Epithelial cell of proximal tubule (primary cell): ENCODE measurements around the gene PKM. TPM values are rescaled to one million over a fixed set of nuclear protein-coding genes. Genes with fewer than 3 reads are reported as not detected.

ENCODE experiments used
- DNase-seq: peaks from one replicate; pipeline ENCODE4 v3.0.0-alpha.2; 2011; ENCODE audit warnings: low read depth
- H3K4me3 ChIP-seq: 2 replicates; pipeline ENCODE4 v1.5.1; 2011; ENCODE audit warnings: low read depth, mild to moderate bottlenecking, low read length
- total RNA-seq: library from RNA; depleted of rRNA; stranded (reverse); fragments of >200 nt; gene quantifications from 2 replicates; pipeline ENCODE4 v1.2.3, GENCODE V29; 2015
- TF ChIP-seq, protein P1 (sequence below): conservative IDR thresholded peaks from 2 replicates; pipeline ENCODE4 v1.5.1; 2012; ENCODE audit warnings: low read depth, mild to moderate bottlenecking, low read length

PKM gene
- total RNA-seq, 1 donor from 2014 or later, result 1,902 TPM

- TF ChIP-seq, protein P1, sequence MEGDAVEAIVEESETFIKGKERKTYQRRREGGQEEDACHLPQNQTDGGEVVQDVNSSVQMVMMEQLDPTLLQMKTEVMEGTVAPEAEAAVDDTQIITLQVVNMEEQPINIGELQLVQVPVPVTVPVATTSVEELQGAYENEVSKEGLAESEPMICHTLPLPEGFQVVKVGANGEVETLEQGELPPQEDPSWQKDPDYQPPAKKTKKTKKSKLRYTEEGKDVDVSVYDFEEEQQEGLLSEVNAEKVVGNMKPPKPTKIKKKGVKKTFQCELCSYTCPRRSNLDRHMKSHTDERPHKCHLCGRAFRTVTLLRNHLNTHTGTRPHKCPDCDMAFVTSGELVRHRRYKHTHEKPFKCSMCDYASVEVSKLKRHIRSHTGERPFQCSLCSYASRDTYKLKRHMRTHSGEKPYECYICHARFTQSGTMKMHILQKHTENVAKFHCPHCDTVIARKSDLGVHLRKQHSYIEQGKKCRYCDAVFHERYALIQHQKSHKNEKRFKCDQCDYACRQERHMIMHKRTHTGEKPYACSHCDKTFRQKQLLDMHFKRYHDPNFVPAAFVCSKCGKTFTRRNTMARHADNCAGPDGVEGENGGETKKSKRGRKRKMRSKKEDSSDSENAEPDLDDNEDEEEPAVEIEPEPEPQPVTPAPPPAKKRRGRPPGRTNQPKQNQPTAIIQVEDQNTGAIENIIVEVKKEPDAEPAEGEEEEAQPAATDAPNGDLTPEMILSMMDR, result no peak
- DNase-seq, result no peak
These were observed 11.9 kb upstream of the PKM start for GRCh38 chr15:72242775-72243370.

GRCh38 chr15:72239652-72240051 lies 8.7 kb upstream of the PKM start:
- no peak for DNase-seq
- H3K4me3 ChIP-seq, result no peak overlapping the region
- TF ChIP-seq, protein P1, result no peak

More at GRCh38 chr15:72242775-72243370, 11.9 kb upstream of the PKM start:
- no peak overlapping the region for H3K4me3 ChIP-seq

DNA sequence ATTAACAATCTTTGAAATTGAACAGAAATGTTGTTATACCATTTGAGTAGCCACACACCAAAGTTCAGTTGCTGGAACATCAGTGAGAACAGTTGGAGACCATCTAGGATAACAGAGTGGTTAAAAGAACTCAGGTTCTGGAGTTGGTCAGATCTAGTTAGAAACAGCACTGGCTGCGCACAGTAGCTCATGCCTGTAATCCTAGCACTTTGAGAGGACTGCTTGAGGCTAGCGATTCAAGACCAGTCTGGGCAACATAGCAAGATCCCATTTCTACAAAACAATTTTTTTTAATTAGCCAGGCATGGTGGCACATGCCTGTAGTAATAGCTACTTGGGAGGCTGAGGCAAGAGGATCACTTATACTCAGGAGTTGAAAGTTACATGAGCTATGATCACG lies 7.6 kb upstream of the PKM start:
- TF ChIP-seq, protein P1, result no peak
- H3K4me3 ChIP-seq, result no peak overlapping the region
- no peak for DNase-seq

DNA sequence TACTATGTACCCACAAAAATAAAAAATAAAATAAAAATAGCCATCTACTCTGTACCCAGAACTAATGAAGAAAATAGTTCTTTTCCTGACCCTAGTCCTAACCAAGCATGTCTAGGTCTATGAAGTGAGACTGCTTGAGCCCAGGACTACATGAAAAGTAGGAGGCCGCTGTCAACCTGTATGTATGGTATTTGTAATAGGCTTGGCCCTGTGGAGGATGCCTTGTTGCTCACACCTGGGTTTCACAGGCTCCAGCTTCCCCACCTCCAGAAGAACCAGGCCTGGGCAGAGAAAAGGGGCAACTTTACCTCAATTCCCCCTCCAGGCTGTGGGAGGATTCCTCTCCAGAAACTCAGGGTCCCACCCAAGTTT lies 6.8 kb upstream of the PKM start:
- TF ChIP-seq, protein P1, result no peak
- no peak overlapping the region for H3K4me3 ChIP-seq
- no peak for DNase-seq

DNA sequence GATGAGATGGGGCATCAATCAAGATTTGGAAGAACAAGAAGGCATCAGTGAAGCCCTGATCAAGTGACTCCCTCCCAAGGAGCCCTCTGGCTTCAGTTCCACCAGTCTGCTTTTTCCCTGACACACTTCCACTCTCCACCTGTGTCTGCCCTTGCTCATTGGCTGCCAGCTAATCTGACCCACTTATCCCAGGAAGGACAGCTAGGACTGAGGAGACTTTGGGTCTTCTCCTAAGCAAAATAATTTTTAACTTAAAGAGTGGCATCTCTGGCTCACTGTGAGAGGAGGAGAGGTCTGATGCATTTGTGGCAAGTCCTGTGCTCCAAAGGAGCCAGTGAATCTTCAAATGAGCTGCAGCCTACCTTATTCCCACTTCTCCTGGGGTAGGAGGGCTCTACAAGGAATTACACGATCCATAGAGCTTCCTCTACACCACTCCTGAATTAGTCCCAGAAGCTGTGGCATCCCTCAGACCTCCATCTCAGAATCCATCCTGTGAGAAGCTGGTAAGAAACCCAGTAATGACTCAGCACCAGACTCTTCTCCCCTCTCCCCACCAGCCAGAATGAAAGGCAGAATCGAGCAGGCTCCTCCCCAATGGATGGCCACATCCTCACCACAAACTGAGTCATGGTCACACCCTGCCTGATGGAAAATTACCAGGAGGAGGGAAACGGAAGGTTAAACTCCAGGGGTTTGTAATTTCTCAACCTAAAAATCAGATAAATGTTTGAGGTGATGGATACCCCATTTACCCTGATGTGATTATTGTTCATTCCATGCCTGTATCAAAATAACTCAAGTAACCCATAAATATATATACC lies 6.3 kb upstream of the PKM start:
- peak; percentile 83 for DNase-seq
- TF ChIP-seq, protein P1, result no peak

GRCh38 chr15:72236381-72237003 lies 5.5 kb upstream of the PKM start:
- DNase-seq, result no peak
- TF ChIP-seq, protein P1, result no peak
- H3K4me3 ChIP-seq, result peak overlapping the region; percentile 59

More for the DNA sequence above, 6.3 kb upstream of the PKM start:
- peak overlapping the region; percentile 59 for H3K4me3 ChIP-seq
